AG09319 (cell line): ENCODE data around the gene CABS1.

Source experiments
- DNase-seq: peaks from one replicate; pipeline ENCODE4 v3.0.0-alpha.2; 2010; ENCODE audit warnings: low read depth; ENCODE audit errors: extremely low read depth
- TF ChIP-seq, protein P1 (sequence below): IDR thresholded peaks from 2 replicates; pipeline ENCODE4 v1.5.1; 2011; ENCODE audit warnings: low read depth, mild to moderate bottlenecking, inconsistent platforms, low read length, moderate library complexity

CABS1 gene

DNA sequence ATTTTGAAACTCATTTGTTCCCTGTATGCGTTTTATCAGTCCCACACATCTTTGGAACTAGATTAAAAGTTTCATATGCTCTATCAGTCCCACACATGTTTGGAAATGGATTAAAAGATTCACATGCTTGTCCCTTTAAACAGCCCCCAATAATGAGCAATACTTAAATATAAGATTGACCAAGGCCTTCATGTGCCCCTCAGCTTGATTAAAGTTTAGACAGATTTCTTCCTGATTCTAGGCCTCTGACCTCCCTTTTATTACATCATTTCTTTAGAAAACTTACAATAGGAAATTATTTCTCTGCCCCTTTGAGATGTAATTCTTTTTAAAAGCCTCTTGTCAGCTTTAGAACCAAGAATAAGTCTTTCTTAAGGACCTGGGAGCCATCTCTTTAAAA lies 31.7 kb upstream of the CABS1 start:
- TF ChIP-seq, protein P1, sequence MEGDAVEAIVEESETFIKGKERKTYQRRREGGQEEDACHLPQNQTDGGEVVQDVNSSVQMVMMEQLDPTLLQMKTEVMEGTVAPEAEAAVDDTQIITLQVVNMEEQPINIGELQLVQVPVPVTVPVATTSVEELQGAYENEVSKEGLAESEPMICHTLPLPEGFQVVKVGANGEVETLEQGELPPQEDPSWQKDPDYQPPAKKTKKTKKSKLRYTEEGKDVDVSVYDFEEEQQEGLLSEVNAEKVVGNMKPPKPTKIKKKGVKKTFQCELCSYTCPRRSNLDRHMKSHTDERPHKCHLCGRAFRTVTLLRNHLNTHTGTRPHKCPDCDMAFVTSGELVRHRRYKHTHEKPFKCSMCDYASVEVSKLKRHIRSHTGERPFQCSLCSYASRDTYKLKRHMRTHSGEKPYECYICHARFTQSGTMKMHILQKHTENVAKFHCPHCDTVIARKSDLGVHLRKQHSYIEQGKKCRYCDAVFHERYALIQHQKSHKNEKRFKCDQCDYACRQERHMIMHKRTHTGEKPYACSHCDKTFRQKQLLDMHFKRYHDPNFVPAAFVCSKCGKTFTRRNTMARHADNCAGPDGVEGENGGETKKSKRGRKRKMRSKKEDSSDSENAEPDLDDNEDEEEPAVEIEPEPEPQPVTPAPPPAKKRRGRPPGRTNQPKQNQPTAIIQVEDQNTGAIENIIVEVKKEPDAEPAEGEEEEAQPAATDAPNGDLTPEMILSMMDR = no peak
- no peak for DNase-seq

- TF ChIP-seq, protein P1 = no peak
- DNase-seq = no peak
These were observed 29.2 kb upstream of the CABS1 start for GRCh38 chr4:70305601-70306000.

DNA sequence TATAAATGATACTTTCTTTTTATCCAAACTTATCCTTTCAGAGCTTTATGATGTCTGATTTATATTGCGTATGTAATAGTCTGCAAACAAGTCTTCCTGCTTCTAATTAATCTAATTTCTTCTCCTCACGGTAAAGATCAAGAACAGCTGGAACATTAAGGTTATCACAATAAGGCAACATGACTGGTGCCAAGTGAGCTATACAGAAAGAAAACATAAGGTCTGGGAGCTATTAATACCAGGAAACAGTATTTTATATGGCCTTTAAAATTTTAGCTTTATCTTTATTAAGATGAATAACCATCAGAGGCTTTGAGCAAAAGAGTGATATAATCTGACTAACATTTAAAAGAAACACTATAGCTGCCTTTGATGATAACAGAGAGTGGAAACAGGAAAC lies 28.7 kb upstream of the CABS1 start:
- DNase-seq = no peak
- TF ChIP-seq, protein P1 = no peak

DNA sequence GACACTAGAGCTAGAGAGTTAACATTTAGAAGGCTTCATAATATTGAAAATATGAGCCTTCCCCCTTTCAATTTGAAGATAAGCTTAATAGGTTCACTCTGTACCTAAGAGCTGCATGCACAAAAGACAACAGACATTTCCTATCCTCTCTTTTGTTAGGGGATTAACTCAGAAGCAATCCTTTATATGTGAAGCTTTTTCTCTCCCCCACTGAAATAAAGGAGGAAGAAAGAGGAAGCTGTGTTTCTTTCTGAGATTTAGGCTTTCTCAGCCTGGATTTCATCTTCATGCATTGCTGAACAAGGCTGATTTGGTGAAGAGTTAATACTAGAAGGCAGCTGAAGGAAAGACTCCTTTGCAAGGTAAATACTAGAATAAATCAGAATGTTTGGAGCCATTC lies 21.0 kb upstream of the CABS1 start:
- TF ChIP-seq, protein P1 = no peak
- no peak for DNase-seq

GRCh38 chr4:70315928-70316327 lies 18.9 kb upstream of the CABS1 start:
- no peak for DNase-seq
- TF ChIP-seq, protein P1 = no peak

GRCh38 chr4:70326052-70326451 lies 8.7 kb upstream of the CABS1 start:
- TF ChIP-seq, protein P1 = no peak
- no peak for DNase-seq

- TF ChIP-seq, protein P1 = no peak
- DNase-seq = no peak
These were observed 1.3 kb downstream of the CABS1 start for GRCh38 chr4:70336043-70336442.
